ENCODE measurements around the gene DNAJB1. TPM values are rescaled to one million over a fixed set of nuclear protein-coding genes. Genes with fewer than 3 reads are reported as not detected.

Gene DNAJB1
- polyA plus RNA-seq, 1 donor (not counting 4 experiments of a cell fraction or from before 2014, with no cell fraction given), result 265 TPM

DNA sequence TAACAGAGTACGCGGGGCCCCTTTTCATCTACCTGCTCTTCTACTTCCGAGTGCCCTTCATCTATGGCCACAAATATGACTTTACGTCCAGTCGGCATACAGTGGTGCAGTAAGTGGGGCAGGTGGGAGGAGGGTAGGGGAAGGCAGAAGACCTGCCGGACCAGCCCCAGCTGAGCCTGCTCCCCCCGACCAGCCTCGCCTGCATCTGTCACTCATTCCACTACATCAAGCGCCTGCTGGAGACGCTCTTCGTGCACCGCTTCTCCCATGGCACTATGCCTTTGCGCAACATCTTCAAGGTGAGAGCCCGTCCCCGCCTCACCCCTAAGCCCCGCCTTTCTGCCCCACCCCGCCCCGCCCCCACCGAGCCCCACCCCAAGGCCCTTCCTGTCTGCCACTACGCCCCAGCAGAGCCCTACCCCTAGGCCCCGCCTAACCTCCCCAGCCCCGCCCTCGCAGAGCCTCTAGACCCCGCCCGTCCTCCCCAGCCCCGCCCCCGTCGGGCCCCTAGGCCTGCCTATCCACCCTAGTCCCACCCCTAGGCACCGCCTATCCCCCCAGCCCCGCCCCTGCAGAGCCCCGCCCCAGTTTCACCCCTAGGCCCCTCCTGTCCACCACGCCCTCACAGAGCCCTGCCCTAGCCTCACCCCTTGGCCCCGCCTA is 45.9 kb upstream of the DNAJB1 start:
- H3K36me3 ChIP-seq (ENCODE audit: control insufficient read depth in 2 of 2, extremely low read depth in 1 of 2, insufficient read depth in 2 of 2, low read length in 2 of 2), result peaks cover 7 to 16% of the 10 kb centered on the region in 2 experiments
- dilution Hi-C loops (cut with MboI; ENCODE audit: extremely low pct_ligation_motif_present, low sequenced_read_pairs), result no loop called here

DNA sequence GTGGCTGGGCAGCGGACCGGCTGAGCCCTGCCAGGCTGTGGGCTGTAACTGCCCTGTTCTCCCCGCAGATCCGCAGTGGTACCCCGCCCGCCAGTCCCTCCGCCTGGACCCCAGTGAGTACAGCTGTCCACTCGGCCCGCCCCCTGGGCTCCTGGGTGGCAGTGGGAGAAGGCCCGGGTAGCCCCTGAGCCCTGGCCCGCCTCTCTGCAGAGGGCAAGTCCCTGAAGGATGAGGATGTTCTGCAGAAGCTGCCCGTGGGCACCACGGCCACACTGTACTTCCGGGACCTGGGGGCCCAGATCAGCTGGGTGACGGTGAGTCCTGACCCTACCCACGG is 45.4 kb upstream of the DNAJB1 start:
- H4K20me1 ChIP-seq (ENCODE audit: control insufficient read depth, extremely low read depth, insufficient read depth, low read length), result no peaks in the 10 kb centered on the region
- no peak overlapping the region for H3K4me3 ChIP-seq (ENCODE audit: control insufficient read depth in 2 of 3, extremely low read depth in 1 of 3, insufficient read depth in 2 of 3, low read depth in 1 of 3, low read length in 3 of 3)
- no peak overlapping the region for H3K4me2 ChIP-seq (ENCODE audit: control insufficient read depth, extremely low read depth, insufficient read depth, low read depth, low read length)
- H3K9ac ChIP-seq (ENCODE audit: control insufficient read depth, extremely low read depth, insufficient read depth, low read length), result no peak overlapping the region
- FAIRE-seq (no peak), DNase-seq (ENCODE audit: low read depth, low spot score) (no peak)
- no peaks in the 10 kb centered on the region for H3K9me1 ChIP-seq (ENCODE audit: control insufficient read depth, extremely low read depth, insufficient read depth, low read length)
- no peak for TF ChIP-seq EZH2 (IDR thresholded peaks at IDR 0.05; ENCODE audit: low read length)
- TF ChIP-seq, protein P1, sequence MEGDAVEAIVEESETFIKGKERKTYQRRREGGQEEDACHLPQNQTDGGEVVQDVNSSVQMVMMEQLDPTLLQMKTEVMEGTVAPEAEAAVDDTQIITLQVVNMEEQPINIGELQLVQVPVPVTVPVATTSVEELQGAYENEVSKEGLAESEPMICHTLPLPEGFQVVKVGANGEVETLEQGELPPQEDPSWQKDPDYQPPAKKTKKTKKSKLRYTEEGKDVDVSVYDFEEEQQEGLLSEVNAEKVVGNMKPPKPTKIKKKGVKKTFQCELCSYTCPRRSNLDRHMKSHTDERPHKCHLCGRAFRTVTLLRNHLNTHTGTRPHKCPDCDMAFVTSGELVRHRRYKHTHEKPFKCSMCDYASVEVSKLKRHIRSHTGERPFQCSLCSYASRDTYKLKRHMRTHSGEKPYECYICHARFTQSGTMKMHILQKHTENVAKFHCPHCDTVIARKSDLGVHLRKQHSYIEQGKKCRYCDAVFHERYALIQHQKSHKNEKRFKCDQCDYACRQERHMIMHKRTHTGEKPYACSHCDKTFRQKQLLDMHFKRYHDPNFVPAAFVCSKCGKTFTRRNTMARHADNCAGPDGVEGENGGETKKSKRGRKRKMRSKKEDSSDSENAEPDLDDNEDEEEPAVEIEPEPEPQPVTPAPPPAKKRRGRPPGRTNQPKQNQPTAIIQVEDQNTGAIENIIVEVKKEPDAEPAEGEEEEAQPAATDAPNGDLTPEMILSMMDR (optimal IDR thresholded peaks at IDR 0.05 in 1 of 3, IDR thresholded peaks at IDR 0.05 in 1 of 3, conservative IDR thresholded peaks at IDR 0.05 in 1 of 3; ENCODE audit: extremely low read depth in 1 of 3, insufficient read depth in 2 of 3, low read length in 3 of 3), result no peak
- peaks cover 33% of the 10 kb centered on the region for H3K79me2 ChIP-seq (ENCODE audit: control insufficient read depth, insufficient read depth, low read length)
- peaks cover 7 to 16% of the 10 kb centered on the region in 2 experiments for H3K36me3 ChIP-seq (ENCODE audit: control insufficient read depth in 2 of 2, extremely low read depth in 1 of 2, insufficient read depth in 2 of 2, low read length in 2 of 2)
- no peaks in the 10 kb centered on the region for H3K9me3 ChIP-seq (ENCODE audit: control insufficient read depth, low read depth, low read length)
- peaks cover 35% of the 10 kb centered on the region for H3K4me1 ChIP-seq (ENCODE audit: control insufficient read depth, extremely low read depth, insufficient read depth, low read length)
- dilution Hi-C loops (cut with MboI; ENCODE audit: extremely low pct_ligation_motif_present, low sequenced_read_pairs), result no loop called here
- H3K27ac ChIP-seq (ENCODE audit: control insufficient read depth, insufficient read depth, low read length), result no peak overlapping the region
- no peak overlapping the region for H2AFZ ChIP-seq (ENCODE audit: control insufficient read depth, low read length)
- no peaks in the 10 kb centered on the region for H3K27me3 ChIP-seq (ENCODE audit: control insufficient read depth, extremely low read depth, insufficient read depth, low read length)

More for the DNA sequence above, 45.9 kb upstream of the DNAJB1 start:
- no peaks in the 10 kb centered on the region for H3K27me3 ChIP-seq (ENCODE audit: control insufficient read depth, extremely low read depth, insufficient read depth, low read length)
- no peaks in the 10 kb centered on the region for H4K20me1 ChIP-seq (ENCODE audit: control insufficient read depth, extremely low read depth, insufficient read depth, low read length)
- H3K9ac ChIP-seq (ENCODE audit: control insufficient read depth, extremely low read depth, insufficient read depth, low read length), result no peak overlapping the region
- no peak overlapping the region for H3K27ac ChIP-seq (ENCODE audit: control insufficient read depth, insufficient read depth, low read length)
- FAIRE-seq, result no peak
- H3K4me1 ChIP-seq (ENCODE audit: control insufficient read depth, extremely low read depth, insufficient read depth, low read length), result peaks cover 31% of the 10 kb centered on the region
- no peak for DNase-seq (ENCODE audit: low read depth, low spot score)
- H3K4me2 ChIP-seq (ENCODE audit: control insufficient read depth, extremely low read depth, insufficient read depth, low read depth, low read length), result no peak overlapping the region
- H3K4me3 ChIP-seq (ENCODE audit: control insufficient read depth in 2 of 3, extremely low read depth in 1 of 3, insufficient read depth in 2 of 3, low read depth in 1 of 3, low read length in 3 of 3), result no peak overlapping the region
- TF ChIP-seq EZH2 (IDR thresholded peaks at IDR 0.05; ENCODE audit: low read length), result no peak
- TF ChIP-seq, protein P1 (optimal IDR thresholded peaks at IDR 0.05 in 1 of 3, IDR thresholded peaks at IDR 0.05 in 1 of 3, conservative IDR thresholded peaks at IDR 0.05 in 1 of 3; ENCODE audit: extremely low read depth in 1 of 3, insufficient read depth in 2 of 3, low read length in 3 of 3), result no peak
- no peaks in the 10 kb centered on the region for H3K9me3 ChIP-seq (ENCODE audit: control insufficient read depth, low read depth, low read length)
- peaks cover 31% of the 10 kb centered on the region for H3K79me2 ChIP-seq (ENCODE audit: control insufficient read depth, insufficient read depth, low read length)
- H2AFZ ChIP-seq (ENCODE audit: control insufficient read depth, low read length), result no peak overlapping the region
- no peaks in the 10 kb centered on the region for H3K9me1 ChIP-seq (ENCODE audit: control insufficient read depth, extremely low read depth, insufficient read depth, low read length)

Measured in keratinocyte (primary cell).